ENCODE measurements around the gene SPON1. TPM values are rescaled to one million over a fixed set of nuclear protein-coding genes. Genes with fewer than 3 reads are reported as not detected.

The SPON1 gene
- total RNA-seq, 4 donors from 2014 or later: 8.0 to 16.1 (median 11.3) TPM

DNA sequence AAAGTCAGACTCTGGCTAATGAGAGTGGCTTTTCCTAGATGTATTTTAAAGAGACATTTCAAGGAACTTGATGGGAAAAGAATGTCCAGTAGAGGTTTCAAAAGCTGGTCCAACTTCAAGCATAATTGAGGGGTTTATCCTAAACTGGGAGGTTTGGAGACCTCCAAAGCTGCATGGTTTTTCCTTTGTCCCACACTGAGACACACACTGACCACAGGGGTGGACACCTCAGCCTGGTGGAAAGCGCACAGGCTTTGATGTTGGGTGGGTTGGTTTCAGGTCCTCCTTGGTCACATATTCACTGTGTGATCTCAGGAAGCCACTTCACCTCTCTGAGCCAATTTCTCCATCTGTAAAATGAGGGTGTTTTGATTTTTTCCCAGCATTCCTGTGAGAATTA, 4.0 kb downstream of the SPON1 start:
- 100% methylated on average over 1 of the region's 1 CpG for WGBS
- TF ChIP-seq POLR2A (IDR thresholded peaks at IDR 0.05): no peak
- TF ChIP-seq EP300 (IDR thresholded peaks at IDR 0.05): no peak
- no peak for DNase-seq (ENCODE audit: low spot score in 2 of 2)
- no peak overlapping the region for H3K27ac ChIP-seq
- no peak overlapping the region for H3K4me3 ChIP-seq
- peaks cover 53% of the 10 kb centered on the region for H3K27me3 ChIP-seq
- no peaks in the 10 kb centered on the region for H3K9me3 ChIP-seq
- no peaks in the 10 kb centered on the region for H3K36me3 ChIP-seq
- peaks cover 34% of the 10 kb centered on the region for H3K4me1 ChIP-seq

DNA sequence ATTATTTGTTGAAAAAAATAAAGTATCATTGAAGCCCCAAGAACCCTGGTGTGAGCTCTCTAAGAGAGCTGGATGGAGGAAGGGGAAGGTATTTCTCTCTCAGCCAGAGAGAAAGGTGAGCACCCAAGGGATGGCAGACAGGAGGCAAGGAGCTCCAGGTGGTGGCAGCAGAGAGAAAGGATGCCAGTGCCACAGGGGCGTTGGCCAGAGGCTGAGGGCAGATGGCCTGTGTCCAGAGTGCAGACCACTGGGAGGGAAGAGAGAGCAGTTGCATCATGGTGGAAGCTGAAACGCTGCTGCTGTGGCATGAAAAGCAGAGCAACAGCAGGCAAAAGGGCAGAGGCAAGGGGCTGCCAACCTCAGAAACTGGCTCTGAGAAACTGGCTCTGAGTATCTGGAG, 8.5 kb downstream of the SPON1 start:
- Histone ChIP-seq H3K9me3 (no peaks in the 10 kb centered on the region), H3K36me3 (no peaks in the 10 kb centered on the region), H3K27ac (peak overlapping the region; percentile 54), H3K27me3 (peaks cover 10% of the 10 kb centered on the region), H3K4me1 (peaks cover 10% of the 10 kb centered on the region), H3K4me3 (no peak overlapping the region)
- WGBS: 41% methylated on average over 2 of the region's 2 CpGs
- TF ChIP-seq EP300 (IDR thresholded peaks at IDR 0.05) (no peak), POLR2AphosphoS5 (IDR thresholded peaks at IDR 0.05) (no peak), POLR2A (IDR thresholded peaks at IDR 0.05) (no peak)
- TF ChIP-seq, protein P1, sequence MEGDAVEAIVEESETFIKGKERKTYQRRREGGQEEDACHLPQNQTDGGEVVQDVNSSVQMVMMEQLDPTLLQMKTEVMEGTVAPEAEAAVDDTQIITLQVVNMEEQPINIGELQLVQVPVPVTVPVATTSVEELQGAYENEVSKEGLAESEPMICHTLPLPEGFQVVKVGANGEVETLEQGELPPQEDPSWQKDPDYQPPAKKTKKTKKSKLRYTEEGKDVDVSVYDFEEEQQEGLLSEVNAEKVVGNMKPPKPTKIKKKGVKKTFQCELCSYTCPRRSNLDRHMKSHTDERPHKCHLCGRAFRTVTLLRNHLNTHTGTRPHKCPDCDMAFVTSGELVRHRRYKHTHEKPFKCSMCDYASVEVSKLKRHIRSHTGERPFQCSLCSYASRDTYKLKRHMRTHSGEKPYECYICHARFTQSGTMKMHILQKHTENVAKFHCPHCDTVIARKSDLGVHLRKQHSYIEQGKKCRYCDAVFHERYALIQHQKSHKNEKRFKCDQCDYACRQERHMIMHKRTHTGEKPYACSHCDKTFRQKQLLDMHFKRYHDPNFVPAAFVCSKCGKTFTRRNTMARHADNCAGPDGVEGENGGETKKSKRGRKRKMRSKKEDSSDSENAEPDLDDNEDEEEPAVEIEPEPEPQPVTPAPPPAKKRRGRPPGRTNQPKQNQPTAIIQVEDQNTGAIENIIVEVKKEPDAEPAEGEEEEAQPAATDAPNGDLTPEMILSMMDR (IDR thresholded peaks at IDR 0.05): no peak
- DNase-seq (ENCODE audit: low spot score in 2 of 2): no peak

DNA sequence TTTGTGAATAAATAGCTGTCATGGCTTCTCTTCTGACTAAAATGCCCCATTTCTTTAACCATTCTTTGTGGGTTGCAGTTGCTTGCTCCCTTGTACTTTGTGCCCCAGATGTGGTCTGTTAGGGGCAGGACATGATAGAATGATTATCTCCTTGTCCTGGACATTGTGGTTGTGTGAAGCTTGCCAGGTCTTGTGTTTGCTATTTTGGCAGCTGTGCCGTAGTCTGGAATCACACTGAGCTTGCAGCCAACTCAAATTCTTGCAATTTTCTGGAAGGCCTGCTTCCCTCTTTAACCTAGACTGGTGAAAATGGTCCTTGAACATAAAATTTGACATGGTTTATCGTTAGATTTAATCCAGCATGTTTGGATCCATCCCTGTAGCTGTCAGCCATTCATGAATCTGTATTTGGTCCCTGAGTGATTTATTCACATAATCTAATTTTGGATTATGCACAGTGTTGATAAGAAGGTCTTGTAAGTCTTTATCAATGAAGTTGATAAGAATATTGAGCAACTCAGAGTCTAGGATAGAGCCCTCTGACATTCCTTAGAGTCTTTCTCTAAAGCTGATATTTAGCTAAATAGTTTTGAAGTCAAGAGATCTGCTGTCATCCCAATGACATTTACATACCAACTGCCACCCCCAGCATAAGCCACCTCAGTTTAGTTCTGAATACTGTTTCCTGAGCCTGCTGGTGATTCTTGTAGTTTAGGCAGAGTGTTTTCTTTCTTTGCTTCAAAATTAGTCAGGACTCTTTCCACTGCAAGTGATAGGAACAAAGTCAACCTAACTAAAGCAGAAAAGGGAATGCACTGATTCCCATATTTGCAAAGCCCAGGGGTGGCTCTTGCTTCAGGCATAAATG, 9.8 kb downstream of the SPON1 start:
- H3K36me3 ChIP-seq: no peaks in the 10 kb centered on the region
- 27% methylated on average over 2 of the region's 2 CpGs for WGBS
- no peak overlapping the region for H3K4me3 ChIP-seq
- peaks cover 10% of the 10 kb centered on the region for H3K4me1 ChIP-seq
- TF ChIP-seq, protein P1 (IDR thresholded peaks at IDR 0.05): no peak
- H3K27ac ChIP-seq: peak overlapping the region; percentile 54
- H3K27me3 ChIP-seq: peaks cover 4% of the 10 kb centered on the region
- no peak for DNase-seq (ENCODE audit: low spot score in 2 of 2)
- no peaks in the 10 kb centered on the region for H3K9me3 ChIP-seq

DNA sequence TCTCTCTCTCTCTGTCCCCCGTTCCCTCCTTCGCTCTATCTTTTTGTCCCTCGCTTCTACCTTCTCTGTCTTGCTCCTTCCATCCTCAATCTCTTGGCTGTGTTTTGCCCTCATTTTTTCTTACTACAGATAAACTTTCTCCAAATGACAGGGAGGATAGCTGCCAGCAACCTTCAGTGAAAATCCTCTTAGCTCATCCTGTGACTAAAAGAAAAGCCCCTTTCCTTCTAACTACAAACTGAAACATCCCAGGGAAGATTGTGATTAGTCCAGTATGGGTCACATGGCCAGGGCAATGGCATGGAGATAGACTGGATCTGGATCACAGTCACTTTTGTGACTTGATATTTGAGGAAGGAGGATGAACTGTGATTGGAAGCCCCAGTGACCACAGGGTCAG, 10.4 kb downstream of the SPON1 start:
- H3K4me1 ChIP-seq: peaks cover 10% of the 10 kb centered on the region
- TF ChIP-seq POLR2AphosphoS5 (IDR thresholded peaks at IDR 0.05) (no peak), POLR2A (IDR thresholded peaks at IDR 0.05) (no peak), EP300 (IDR thresholded peaks at IDR 0.05) (no peak)
- TF ChIP-seq, protein P1 (IDR thresholded peaks at IDR 0.05): no peak
- no peak overlapping the region for H3K4me3 ChIP-seq
- no peaks in the 10 kb centered on the region for H3K9me3 ChIP-seq
- DNase-seq (ENCODE audit: low spot score in 2 of 2): no peak
- 90% methylated on average over 3 of the region's 3 CpGs for WGBS
- H3K36me3 ChIP-seq: no peaks in the 10 kb centered on the region
- H3K27me3 ChIP-seq: peaks cover 4% of the 10 kb centered on the region
- H3K27ac ChIP-seq: no peak overlapping the region

DNA sequence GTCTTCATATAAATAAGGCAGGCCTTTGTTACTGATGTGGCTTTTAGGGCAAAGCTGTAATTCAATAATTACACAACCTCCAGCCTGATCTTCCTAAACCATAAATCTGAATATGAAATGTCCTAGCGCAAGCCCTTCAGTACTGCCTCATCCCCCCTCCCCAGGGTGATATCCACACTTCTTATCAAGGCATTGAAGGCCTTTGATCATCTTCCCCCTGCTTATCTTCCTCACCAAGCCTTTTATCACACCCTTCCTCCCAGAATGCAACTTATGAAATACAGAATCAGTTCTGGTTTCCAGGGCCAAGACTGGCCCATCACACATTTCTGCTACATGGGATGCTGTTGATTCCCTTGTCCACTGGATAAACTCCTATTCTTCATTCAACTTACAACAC, 12.1 kb downstream of the SPON1 start:
- Histone ChIP-seq H3K36me3 (no peaks in the 10 kb centered on the region), H3K4me3 (no peak overlapping the region), H3K4me1 (peaks cover 10% of the 10 kb centered on the region), H3K27ac (no peak overlapping the region), H3K27me3 (no peaks in the 10 kb centered on the region), H3K9me3 (no peaks in the 10 kb centered on the region)
- TF ChIP-seq POLR2A (IDR thresholded peaks at IDR 0.05) (no peak), POLR2AphosphoS5 (IDR thresholded peaks at IDR 0.05) (no peak), EP300 (IDR thresholded peaks at IDR 0.05) (no peak)
- TF ChIP-seq, protein P1 (IDR thresholded peaks at IDR 0.05): no peak
- DNase-seq (ENCODE audit: low spot score in 2 of 2): no peak
- WGBS: 89% methylated on average over 1 of the region's 1 CpG

Data from suprapubic skin (tissue), 4 donors.